Head of caudate nucleus (tissue), 42 donors: ENCODE data around the gene CRCP.

Experiments
- DNase-seq, 42 donors: peaks; one replicate each; pipeline versions ENCODE4 v3.0.0 to v3.0.0-alpha.2; 2020 to 2021; ENCODE audit warnings: mixed read lengths in 7 of 42
- intact Hi-C: fragments of 100-400 bp; cut with DNase I; formaldehyde crosslinking; loops from one replicate; pipeline ENCODE4 v1.15.0; 2022

CRCP gene

GRCh38 chr7:66181845-66182244 is 67.2 kb downstream of the CRCP start:
- intact Hi-C loops, result no loop called here
- DNase-seq, result no peak

- no peak for DNase-seq
- intact Hi-C loops, result no loop called here
These were observed 68.3 kb downstream of the CRCP start for GRCh38 chr7:66182920-66183319.

GRCh38 chr7:66183700-66184099 is 69.1 kb downstream of the CRCP start:
- no peak for DNase-seq
- intact Hi-C loops, result no loop called here

- no peak for DNase-seq
- intact Hi-C loops, result no loop called here
These were observed 71.1 kb downstream of the CRCP start for GRCh38 chr7:66185680-66186187.

- DNase-seq, result no peak
- intact Hi-C loops, result no loop called here
These were observed 72.3 kb downstream of the CRCP start for GRCh38 chr7:66186991-66187390.

- intact Hi-C loops, result no loop called here
- DNase-seq, result no peak
These were observed 73.3 kb downstream of the CRCP start for GRCh38 chr7:66187905-66188304.

GRCh38 chr7:66188645-66189044 is 74.0 kb downstream of the CRCP start:
- no peak for DNase-seq
- intact Hi-C loops, result no loop called here

- peak in 1 of 42 donors; percentile 10 for DNase-seq
- intact Hi-C loops, result no loop called here
These were observed 75.3 kb downstream of the CRCP start for GRCh38 chr7:66189695-66190503.

GRCh38 chr7:66190504-66190857 is 75.8 kb downstream of the CRCP start:
- intact Hi-C loops, result no loop called here

GRCh38 chr7:66193146-66193725 is 78.6 kb downstream of the CRCP start:
- DNase-seq, result no peak
- intact Hi-C loops, result no loop called here

More at GRCh38 chr7:66190504-66190857, 75.8 kb downstream of the CRCP start:
- DNase-seq, result no peak

GRCh38 chr7:66198469-66198868 is 83.8 kb downstream of the CRCP start:
- DNase-seq, result no peak
- intact Hi-C loops, result no loop called here

- no peak for DNase-seq
- intact Hi-C loops, result no loop called here
These were observed 84.3 kb downstream of the CRCP start for GRCh38 chr7:66198956-66199355.

GRCh38 chr7:66202441-66202840 is 87.8 kb downstream of the CRCP start:
- intact Hi-C loops, result no loop called here
- DNase-seq, result peak in 1 of 42 donors; percentile 10
